Activated effector memory CD4-positive, alpha-beta T cell treated with Interleukin-2 at 50 U/mL for 16 hours (primary cell): Measurements from ENCODE around the gene ZNF550.
A peak's percentile ranks its signal among the peaks of the same experiment; 100 is the strongest.
"Not testable (repeated sequence)": the region's sequence is repeated elsewhere in the genome, so short reads cannot be mapped to it uniquely, and the experiment has no call there.

Source experiments
- DNase-seq: peaks from one replicate; pipeline ENCODE4 v3.0.0-alpha.2; 2020

Gene ZNF550

GRCh38 chr19:57527136-57527881 is 32.4 kb downstream of the ZNF550 start, which contains the start of gene ZNF549:
Gene ZNF549 (plus strand): TSS chr19:57527356. CDS start chr19:57527574, 218 bp downstream.
- DNase-seq: peak; percentile 83

GRCh38 chr19:57518021-57518420 is 41.6 kb downstream of the ZNF550 start:
- not testable (repeated sequence) for DNase-seq

GRCh38 chr19:57515255-57515654 is 44.4 kb downstream of the ZNF550 start:
- DNase-seq: no peak

- DNase-seq: no peak
Observed at GRCh38 chr19:57512845-57513244, 46.8 kb downstream of the ZNF550 start.

- DNase-seq: no peak
Observed at GRCh38 chr19:57511484-57511883, 48.2 kb downstream of the ZNF550 start.

GRCh38 chr19:57506163-57506562 is 53.5 kb downstream of the ZNF550 start:
- no peak for DNase-seq

GRCh38 chr19:57500400-57500799 is 59.3 kb downstream of the ZNF550 start:
- DNase-seq: not testable (repeated sequence)

GRCh38 chr19:57499680-57500395 is 59.8 kb downstream of the ZNF550 start, which contains the start of gene ZNF773:
Gene ZNF773 (plus strand): TSS chr19:57499938. CDS start chr19:57500081, 143 bp downstream.
- DNase-seq: peak; percentile 94

GRCh38 chr19:57499332-57499679 is 60.4 kb downstream of the ZNF550 start:
- DNase-seq: not testable (repeated sequence)

- not testable (repeated sequence) for DNase-seq
Observed at GRCh38 chr19:57488299-57488644, 71.4 kb downstream of the ZNF550 start.

- DNase-seq: peak; percentile 92
Observed at GRCh38 chr19:57487477-57488298, 72.0 kb downstream of the ZNF550 start, which contains the start of gene ZNF419. Gene ZNF419 (plus strand): TSS chr19:57487750. CDS start chr19:57487951, 201 bp downstream.
